Dermis microvascular lymphatic vessel endothelial cell (primary cell): ENCODE measurements around the gene KRT25. TPM values are rescaled to one million over a fixed set of nuclear protein-coding genes. Genes with fewer than 3 reads are reported as not detected.

ENCODE experiments used
- DNase-seq, 2 donors: peaks; one replicate each; pipeline versions ENCODE4 v3.0.0 to v3.0.0-alpha.2; 2010; ENCODE audit warnings: low read depth in 2 of 2
- total RNA-seq: library from RNA; depleted of rRNA; stranded (reverse); fragments of >200 nt; gene quantifications from 2 replicates; pipeline ENCODE4 v1.2.1, GENCODE V29; 2014

KRT25 gene
- not detected in 2 replicates for total RNA-seq

DNA sequence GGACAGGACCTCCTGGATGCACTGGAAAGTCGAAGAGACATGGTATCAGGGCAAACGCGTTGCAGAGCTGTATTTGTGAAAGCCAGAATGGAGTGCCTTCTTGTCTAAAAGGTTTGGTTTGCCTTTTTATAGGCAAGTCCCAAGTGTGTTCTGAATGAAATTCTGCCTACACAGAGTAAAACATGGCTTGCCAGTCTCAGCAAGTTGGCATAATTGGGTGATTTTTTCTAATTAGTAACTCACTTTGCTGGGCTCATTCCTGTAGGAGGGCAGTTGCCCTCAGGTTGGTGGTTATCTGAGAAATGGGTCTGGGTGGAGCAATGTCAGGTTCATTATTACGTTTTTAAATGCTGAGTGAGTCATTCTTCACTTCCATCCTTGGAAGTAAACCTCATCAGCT is at the start of gene KRT25:
Gene KRT25 (minus strand): TSS at position 101 of the 400 bp plus-strand sequence. CDS start 60 bp downstream, at position 41.
- no peak for DNase-seq

DNA sequence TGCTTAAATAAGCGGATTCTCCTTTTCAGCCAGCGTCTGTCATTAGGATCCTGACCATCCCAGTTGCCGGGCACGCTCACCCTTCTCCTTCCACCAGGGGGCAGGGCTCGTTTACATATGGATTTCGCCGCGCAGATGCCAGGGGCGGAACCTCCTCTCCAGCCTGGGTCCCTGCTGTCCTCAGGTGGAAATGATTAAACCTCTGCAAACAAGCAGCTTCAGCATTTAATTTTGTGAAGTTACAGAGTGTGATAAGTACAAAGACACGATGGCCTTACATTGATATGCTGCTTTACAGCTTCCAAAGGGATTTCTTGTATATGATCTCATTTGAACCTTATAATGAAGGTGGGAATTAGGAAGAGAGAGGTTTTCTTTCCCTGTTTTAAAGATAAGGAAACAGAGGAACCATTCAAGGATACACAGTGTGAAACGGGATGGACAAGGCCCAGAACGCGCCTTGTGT is 48.5 kb upstream of the KRT25 start:
- DNase-seq = peak; percentile 52 to 69

GRCh38 chr17:40801157-40801556 is 46.0 kb upstream of the KRT25 start:
- DNase-seq = no peak

DNA sequence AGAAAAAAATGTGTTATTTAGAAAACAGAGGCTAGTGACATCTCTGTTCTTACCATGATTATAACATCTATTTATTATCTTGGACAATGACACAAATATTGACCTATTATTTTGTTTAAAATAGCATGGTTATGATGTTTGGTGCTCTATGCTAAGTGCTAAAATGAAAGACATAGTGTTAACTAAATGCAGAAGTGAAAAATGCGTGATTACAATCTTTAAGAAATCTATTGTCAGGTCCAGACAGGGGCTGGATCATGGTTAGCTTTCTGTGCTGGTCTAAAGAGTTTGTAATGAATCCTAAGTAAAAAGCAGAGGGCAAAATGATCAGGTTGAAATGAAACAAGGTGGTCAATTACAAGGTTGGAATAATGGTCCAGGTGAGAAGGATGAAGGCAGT is 45.2 kb upstream of the KRT25 start:
- no peak for DNase-seq

GRCh38 chr17:40799859-40800258 is 44.7 kb upstream of the KRT25 start, which contains the start of gene KRT28:
Gene KRT28, minus strand, starts transcription at chr17:40799959. Its CDS starts 66 bp downstream, at chr17:40799893.
- no peak for DNase-seq

- no peak for DNase-seq
Observed at GRCh38 chr17:40796846-40797245, 41.7 kb upstream of the KRT25 start.

GRCh38 chr17:40795019-40795667 is 40.0 kb upstream of the KRT25 start:
- no peak for DNase-seq

GRCh38 chr17:40794466-40794865 is 39.3 kb upstream of the KRT25 start:
- DNase-seq = no peak

DNA sequence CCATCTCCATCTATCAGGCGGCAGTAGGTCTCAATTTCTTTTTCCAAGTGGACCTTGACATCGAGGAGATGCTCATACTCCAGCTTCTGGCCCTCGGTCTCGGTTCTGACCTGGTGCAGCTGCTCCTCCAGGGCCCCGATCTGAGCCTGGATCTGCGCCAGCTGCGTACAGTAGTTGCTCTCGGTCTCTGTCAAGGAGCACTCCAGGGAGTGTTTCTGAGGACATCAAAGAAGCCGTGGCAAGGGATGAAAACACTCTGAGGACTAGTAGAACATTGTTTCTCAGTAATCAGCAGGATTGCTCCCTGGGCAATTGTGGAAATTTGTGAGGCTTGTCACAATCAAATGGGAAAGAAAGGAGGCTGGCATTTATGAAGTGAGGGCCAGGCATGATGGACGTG is 38.7 kb upstream of the KRT25 start:
- DNase-seq = no peak

- DNase-seq = peak; percentile 62 to 67
Observed at GRCh38 chr17:40791787-40792436, 36.8 kb upstream of the KRT25 start.

GRCh38 chr17:40791111-40791510 is 36.0 kb upstream of the KRT25 start:
- no peak for DNase-seq

- no peak for DNase-seq
Observed at GRCh38 chr17:40782450-40782849, 27.3 kb upstream of the KRT25 start, which contains the start of gene KRT27. Gene KRT27, minus strand, starts transcription at chr17:40782550. Its CDS starts 57 bp downstream, at chr17:40782493.

GRCh38 chr17:40779181-40779909 is 24.2 kb upstream of the KRT25 start:
- peak in 1 of 2 donors; percentile 3 for DNase-seq

DNA sequence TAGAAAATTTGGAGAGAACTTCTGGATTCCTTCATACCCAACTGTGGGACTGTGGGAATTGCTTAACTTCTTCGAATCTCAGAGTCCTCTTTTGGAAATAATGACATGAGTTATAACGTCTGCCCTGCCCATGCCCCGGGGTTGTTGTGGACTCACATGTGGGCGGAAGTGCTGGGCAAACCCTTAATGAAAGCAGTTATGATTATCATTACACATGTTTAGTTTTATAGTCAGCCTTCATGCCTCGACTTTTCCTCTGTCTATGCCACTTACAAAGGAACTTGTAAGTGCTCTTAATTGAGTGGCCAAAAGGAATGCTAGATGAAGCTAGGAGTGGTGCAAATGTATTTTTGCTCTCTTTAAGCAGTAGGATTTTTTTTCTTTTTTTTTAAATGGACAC is 23.3 kb upstream of the KRT25 start:
- DNase-seq = no peak

- no peak for DNase-seq
Observed at GRCh38 chr17:40777971-40778370, 22.8 kb upstream of the KRT25 start.

DNA sequence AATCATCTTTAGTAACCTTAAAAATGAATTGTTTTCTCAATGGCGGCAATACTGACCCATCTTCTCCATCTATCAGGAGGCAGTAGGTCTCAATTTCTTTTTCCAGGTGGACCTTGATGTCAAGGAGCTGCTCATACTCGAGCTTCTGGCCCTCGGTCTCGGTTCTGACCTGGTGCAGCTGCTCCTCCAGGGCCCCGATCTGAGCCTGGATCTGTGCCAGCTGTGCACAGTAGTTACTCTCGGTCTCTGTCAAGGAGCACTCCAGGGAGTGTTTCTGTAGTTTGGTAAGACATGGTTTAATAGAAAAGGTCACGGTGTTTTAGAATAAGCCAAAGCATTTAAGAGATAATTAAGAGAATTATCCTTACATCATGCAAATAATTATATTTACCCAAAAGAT is 22.3 kb upstream of the KRT25 start:
- no peak for DNase-seq

DNA sequence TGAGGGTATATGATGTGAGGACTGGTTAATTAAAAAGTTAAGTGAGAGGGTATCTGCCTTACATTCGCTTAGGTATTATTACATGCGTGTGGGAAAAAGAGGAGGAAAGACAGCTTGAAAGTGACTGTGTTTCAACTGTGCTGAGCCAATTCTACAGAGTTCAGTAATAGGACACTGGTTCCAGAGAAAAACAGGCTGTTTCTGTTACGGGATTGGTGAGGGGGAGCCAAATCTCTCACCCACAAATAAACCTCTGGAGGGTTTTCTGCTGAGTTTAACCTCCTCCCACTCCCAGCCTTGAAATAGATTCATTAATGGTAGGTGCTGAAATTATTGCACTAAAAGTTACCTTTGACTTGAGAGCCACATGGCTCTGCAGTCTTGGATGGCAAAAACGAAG is 20.8 kb upstream of the KRT25 start:
- DNase-seq = no peak

GRCh38 chr17:40772101-40772500 is 17.0 kb upstream of the KRT25 start, which contains the start of gene KRT26:
Gene KRT26, minus strand, starts transcription at chr17:40772201. Its CDS starts 88 bp downstream, at chr17:40772113.
- no peak for DNase-seq

DNA sequence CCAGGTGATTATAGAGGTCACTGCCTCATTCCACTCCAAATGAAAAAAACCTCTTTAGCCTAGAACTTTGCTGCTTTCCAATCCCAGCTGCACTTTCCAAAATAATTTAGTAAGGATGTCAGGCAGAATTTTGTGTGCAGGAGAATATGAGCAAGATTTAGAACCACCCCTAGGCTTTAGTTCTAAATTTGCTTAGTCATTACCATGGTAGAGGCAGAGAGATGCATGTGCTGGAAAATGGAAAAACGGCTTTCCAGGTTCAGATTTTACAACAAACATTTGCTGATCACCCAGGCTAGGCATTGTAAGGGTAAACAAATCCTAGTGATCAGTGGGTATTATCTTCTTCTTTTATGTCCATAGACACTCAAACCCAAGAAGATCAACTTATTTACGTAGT is 10.5 kb upstream of the KRT25 start:
- DNase-seq = no peak

DNA sequence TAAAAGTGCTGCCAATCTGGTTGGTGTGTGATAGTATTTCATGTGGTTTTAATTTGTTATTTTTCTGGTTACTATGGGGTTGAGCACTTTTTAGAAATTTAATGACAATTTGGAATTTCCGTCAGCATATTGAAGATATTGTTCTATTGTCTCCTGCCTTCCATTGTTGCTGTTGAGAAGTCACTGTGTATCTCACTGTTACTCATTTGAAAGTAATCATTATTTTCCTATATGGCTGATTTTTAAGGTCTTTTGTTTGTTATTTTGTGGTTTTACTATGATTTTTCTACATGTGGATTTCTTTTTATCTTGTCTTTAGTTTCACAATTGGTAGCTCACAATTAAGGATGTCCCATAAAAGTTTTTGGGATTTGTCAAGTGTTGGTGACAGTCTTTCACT is 8.6 kb upstream of the KRT25 start:
- no peak for DNase-seq

DNA sequence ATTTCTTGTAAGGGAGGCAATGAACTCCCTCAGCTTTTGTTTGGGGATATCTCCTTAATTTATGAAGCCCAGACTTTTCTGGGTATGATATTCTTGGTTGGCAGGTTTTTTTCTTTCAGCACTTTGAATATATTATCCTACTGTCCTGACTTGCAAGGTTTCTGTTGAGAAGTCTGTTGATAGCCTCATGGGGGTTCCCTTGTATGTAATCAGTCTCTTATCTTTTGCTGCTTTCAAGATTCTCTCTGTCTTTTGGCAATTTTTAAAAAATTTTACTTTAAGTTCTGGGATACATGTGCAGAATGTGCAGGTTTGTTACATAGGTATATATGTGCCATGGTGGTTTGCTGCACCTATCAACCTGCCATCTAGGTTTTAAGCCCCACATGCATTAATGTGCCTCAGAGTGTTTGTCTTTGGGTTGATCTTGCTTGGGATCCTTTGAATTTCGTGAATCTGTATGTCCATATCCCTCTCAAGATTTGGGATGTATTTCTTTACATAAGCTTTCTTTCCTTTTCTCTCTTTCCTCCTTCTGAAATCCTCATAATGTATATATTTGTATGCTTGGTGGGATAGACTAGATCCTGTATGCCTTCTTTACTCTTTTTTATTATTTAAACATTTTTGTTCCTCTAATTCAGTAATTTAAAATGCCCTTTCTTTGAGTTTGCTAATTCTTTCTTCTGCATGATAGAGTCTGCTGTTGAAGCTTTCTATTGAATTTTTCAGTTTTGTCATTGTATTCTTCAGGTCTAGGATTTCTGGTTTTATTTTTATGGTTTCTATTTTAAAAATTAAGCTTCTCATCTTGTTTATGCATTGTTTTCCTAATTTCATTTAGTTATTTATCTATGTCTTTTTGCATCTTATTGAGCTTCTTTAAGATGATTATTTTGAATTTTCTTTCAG is 5.2 kb upstream of the KRT25 start:
- no peak for DNase-seq
